Body of pancreas (tissue), 4 donors: ENCODE data around the gene CACNA1H.
"Not testable (repeated sequence)": the region's sequence is repeated elsewhere in the genome, so short reads cannot be mapped to it uniquely, and the experiment has no call there.

Source experiments
- POLR2A ChIP-seq, 3 donors: fragments of 450-650 bp; IDR thresholded peaks; one replicate each; pipeline ENCODE4 v1.6.1; 2016; ENCODE audit warnings: antibody characterized with exemption in 3 of 3, mild to moderate bottlenecking in 2 of 3
- TF ChIP-seq, protein P1 (sequence below), 7 experiments: fragments of 450-650 bp in 4 of 7; fragments of 200-600 bp in 3 of 7; sonication (generic) in 3 of 7; IDR thresholded peaks; one replicate each; pipeline ENCODE4 v1.5.1; 2016 to 2019; ENCODE audit warnings: antibody characterized with exemption in 7 of 7

- TF ChIP-seq, protein P1, sequence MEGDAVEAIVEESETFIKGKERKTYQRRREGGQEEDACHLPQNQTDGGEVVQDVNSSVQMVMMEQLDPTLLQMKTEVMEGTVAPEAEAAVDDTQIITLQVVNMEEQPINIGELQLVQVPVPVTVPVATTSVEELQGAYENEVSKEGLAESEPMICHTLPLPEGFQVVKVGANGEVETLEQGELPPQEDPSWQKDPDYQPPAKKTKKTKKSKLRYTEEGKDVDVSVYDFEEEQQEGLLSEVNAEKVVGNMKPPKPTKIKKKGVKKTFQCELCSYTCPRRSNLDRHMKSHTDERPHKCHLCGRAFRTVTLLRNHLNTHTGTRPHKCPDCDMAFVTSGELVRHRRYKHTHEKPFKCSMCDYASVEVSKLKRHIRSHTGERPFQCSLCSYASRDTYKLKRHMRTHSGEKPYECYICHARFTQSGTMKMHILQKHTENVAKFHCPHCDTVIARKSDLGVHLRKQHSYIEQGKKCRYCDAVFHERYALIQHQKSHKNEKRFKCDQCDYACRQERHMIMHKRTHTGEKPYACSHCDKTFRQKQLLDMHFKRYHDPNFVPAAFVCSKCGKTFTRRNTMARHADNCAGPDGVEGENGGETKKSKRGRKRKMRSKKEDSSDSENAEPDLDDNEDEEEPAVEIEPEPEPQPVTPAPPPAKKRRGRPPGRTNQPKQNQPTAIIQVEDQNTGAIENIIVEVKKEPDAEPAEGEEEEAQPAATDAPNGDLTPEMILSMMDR (IDR thresholded peaks at IDR 0.05): not testable (repeated sequence)
- not testable (repeated sequence) for TF ChIP-seq POLR2A (IDR thresholded peaks at IDR 0.05)
Observed at GRCh38 chr16:1230471-1231212, 77.7 kb downstream of the CACNA1H start.
